ENCODE measurements around the gene CHTOP.
"Not testable (repeated sequence)": the region's sequence is repeated elsewhere in the genome, so short reads cannot be mapped to it uniquely, and the experiment has no call there.

The CHTOP gene, protein sequence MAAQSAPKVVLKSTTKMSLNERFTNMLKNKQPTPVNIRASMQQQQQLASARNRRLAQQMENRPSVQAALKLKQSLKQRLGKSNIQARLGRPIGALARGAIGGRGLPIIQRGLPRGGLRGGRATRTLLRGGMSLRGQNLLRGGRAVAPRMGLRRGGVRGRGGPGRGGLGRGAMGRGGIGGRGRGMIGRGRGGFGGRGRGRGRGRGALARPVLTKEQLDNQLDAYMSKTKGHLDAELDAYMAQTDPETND

DNA sequence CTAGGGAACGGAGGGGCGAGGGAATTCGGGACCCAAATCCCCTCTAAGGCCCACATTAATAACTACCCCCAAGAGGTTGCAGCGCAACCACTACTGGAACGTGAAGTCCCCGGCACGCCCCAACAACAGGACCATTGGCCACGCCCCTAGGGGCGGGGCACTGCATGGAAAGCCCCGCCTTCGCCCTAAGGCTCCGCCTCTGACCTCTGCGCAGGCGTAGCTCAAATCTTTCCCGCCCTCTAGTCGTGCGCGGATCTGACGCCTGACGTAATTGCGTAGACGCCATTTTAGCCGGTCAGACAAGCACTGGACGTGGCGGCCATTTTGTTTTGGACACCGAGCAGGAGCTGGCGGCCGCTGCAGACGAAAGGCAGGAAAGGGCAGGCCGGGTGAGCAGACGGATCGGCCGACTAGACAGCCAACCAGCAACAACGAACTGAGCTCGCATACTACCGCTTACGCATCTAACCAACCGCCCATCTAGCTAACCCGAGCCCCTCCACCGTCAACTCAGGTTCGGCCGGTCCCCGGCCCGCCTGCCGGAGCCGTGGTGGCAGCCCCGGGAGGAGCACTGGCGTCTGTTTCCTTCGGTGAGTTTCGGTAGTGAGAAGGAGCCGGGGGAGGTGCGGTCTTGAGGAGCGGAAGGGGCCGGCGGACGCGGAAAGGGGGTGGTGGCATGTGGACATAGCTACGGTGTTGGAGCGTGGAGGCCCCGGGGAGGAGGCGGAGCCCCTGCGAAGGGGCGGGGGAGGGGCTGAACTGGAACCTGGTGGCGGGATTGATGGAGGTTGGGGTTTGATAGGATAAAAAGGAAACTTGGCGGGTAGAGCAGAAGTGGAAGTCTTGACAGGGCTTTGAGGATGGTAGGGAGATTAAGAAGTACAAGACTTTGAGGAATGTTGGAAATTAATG, at the start of gene CHTOP:
Gene CHTOP (plus strand): TSS at position 313 of the 912 bp plus-strand sequence. CDS start 2,523 bp downstream, outside the sequence.
- DNase-seq, result peak; percentile 94

DNA sequence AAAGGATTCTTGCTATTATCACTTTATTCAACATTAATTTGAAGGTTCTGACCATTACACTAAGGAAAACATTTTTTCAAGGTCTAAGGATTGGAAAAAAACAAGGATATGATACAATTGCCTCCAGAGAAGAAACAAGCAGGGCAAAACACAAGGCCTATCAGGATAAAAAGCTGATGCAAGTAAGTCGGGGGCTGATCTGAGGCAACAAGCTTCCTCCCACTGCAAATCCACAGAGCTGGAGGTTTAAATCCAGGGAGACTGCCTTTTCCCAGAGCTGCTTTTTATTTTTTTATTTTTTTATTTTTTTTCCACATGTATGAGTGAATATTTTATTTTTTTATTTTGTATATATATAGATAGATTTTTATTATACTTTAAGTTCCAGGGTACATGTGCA, 48.9 kb upstream of the CHTOP start:
- no peak for DNase-seq

DNA sequence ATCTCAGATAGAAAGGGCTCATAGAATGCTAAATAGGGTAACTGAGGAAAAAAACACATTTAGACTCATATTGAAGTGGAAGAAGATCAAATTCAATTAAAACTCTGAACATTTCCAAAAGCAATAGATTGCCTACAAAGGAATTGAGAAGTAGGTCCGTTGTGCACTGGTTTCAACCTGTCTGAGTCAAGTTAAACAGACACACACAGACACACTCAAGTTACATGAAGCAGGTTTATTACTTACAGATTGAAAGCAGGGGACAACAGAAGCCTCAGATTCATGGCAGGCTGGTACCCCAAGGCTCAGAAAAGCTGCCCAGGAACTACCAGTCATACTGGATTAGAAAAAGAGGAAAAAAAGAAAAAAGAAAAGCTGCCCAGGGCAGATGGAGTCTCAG, 47.5 kb upstream of the CHTOP start:
- DNase-seq, result no peak

DNA sequence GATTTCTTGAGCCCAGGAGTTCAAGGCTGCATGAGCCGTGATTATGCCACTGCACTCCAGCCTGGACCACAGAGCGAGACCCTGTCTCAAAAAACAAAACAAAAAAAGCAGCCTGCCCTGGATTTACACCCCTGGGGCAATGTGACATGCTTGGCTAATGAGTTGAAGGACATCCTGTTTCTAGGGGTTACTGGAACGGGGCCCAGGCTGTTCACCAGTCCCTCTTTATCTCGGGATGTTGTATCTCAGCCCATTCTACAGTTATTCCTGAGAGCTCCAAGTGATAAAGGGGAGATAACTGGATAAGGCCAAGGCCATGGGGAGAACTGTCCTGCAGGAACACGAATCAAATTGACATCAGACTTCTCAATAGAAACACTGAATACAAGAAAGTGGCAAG, 46.6 kb upstream of the CHTOP start:
- DNase-seq, result no peak

DNA sequence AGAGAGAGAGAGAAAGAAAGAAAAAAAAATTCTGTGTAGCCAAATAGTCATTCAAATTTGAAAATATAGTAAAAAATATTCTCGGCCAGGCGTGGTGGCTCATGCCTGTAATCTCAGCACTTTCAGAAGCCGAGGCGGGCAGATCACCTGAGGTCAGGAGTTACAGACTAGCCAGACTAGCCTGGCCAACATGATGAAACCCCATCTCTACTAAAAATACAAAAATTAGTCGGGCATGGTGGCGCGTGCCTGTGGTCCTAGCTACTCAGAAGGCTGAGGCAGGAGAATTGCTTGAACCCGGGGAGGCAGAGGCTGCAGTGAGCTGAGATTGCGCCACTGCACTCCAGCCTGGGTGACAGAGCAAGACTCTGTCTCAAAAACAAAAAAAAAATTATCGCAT, 45.8 kb upstream of the CHTOP start:
- DNase-seq, result not testable (repeated sequence)

DNA sequence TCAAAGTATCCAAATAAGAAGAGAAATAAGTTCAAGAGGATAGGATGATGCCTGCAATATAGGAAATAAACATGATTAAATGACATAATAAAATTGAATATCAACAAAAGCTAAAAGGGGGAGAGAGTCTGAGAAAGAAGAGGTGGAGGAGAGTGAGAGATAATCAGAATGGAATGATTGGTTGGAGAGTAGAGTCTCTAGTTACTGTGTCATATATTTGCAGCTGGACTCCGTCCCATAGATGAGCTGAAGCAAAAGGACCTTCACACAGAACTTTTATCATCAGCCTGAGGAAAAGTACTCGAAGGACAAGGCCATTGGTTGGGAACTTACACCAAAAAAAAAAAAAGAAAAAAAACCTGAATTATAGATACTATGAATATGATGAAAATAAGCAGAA, 45.4 kb upstream of the CHTOP start:
- no peak for DNase-seq

GRCh38 chr1:153592748-153593147, 41.1 kb upstream of the CHTOP start:
- DNase-seq, result no peak

- no peak for DNase-seq
These were observed 36.7 kb upstream of the CHTOP start for GRCh38 chr1:153597206-153597605.

DNA sequence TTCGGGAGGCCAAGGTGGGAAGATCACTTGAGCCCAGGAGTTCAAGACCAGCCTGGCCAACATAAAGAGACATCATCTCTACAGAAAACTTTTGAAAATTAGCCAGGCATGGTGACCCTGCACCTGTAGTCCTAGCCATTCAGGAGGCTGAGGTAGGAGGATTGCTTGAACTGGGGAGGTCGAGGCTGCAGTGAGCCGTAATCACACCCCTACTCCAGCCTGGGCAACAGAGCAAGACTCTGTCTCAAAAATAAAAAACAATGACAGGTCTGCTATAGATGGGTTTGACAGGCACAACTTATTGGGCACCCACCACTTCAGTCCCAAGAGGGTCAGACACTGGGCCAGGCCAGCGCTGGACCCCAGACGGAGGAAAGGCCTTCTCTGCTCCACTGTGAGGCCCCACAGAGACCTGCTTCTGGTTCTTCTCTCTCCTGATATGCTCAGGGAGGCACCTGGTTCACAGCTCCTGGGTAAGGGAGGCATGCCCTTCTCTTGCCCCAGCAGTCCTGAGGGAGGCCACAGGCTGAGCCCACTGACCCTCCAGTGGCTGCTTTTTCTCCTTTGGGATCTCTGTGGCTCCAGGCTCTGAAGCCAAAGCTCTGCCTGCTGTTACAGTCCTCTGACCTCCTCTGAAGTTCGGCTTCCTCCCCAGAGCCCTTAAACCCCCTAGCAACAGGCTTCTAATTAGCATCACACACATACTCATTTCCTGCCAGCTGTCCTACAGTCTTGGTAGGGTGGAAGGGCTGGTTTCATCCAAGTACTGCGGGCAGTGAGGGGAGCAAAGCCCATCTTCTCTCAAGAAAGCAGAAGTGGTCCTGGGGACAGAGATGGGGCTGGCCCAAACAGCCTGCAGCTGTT, 35.3 kb upstream of the CHTOP start:
- DNase-seq, result no peak

- DNase-seq, result no peak
These were observed 34.0 kb upstream of the CHTOP start for GRCh38 chr1:153599847-153600246.

- DNase-seq, result no peak
These were observed 31.1 kb upstream of the CHTOP start for GRCh38 chr1:153602749-153603148.

- no peak for DNase-seq
These were observed 27.7 kb upstream of the CHTOP start for GRCh38 chr1:153606194-153606593.

DNA sequence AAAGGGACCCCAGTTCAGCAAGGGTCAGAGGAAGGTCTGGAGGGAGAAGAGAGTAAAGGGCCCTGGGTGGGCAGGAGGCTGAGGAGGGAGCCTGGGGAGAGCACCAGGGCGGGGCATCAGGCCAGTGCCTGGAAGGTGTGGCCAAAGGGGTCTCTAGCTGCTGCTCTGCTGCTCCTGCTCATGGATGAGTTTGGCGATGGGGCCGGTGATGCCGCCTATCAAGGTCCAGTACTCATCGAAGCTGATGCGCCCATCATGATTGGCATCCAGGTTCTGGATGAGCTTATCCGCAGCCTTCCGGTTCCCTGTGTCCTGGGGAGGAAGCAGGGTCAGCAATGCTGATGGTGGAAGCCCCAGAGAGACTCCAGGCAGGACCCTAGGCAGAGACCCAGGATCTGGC, 26.5 kb upstream of the CHTOP start:
- DNase-seq, result no peak

DNA sequence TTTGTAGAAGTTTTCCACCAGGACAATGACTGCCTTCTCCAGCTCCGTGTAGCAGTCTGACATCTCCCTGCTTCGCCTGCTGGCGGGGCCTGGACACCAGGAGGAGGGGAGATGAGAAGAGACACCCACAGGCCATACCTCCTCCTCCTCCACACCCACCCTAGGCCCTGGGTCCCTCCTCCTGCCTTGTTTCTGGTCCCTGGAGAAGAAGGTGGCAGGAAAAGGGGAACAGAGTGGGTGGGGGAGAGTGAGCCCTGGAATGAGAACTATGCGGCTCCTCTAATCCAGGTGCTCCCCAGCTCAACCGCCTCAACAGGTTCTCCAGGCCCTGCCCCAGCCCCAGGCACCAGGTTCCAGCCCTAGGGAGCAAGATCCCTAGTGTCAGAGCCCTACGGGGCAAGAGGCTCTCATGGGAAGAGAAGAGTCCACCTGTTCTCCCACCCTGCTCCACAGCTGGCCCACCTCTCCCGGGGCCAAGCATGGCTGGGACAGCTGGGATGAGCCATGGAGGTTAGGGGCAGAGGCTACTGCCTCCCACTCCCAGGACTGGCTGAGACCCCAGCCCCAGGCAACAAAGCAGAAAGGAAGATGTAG, 25.7 kb upstream of the CHTOP start:
- no peak for DNase-seq

DNA sequence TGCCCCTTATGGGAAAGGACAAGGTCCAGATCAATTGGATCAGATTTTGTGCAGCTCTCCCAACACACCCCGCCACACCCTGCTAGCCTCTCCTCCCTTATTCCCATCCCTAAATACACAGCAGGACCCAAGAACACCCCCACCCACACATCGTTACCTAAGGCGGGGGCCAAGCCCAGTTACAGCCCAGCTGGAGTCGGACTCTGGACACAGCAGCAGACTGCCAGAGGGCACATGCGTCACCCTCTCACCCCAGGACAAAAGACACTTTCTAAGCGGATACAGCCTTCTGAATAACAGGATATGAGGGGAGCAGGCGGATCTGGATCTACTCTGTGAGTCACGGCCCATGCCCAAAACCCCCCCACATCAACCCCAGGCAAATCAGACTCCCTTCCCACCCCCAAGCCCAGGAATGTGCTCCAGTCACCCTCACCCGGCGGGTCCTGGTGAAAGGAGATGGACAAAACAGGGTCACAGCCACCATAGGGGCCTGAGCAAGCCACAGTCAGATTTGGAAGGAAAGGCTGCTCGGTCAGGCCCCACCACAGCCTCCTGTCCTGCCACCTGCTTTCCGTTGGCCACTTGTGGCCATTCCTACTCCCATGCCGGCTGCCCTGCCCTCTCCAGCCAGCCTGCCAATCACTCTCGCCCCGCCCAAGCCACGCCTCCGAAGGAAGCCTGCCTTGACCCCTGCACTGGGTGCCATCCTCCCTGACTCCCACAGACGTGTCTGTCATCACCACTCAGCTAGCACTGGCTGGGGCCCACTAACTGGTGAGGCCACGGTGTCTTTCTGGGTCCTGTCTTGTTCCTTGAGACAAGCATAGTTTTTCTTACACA, 24.9 kb upstream of the CHTOP start:
- peak; percentile 89 for DNase-seq

GRCh38 chr1:153609585-153609907, 24.3 kb upstream of the CHTOP start:
- DNase-seq, result no peak

- DNase-seq, result no peak
These were observed 23.5 kb upstream of the CHTOP start for GRCh38 chr1:153610334-153610733.

GRCh38 chr1:153610811-153611301, 23.0 kb upstream of the CHTOP start:
- no peak for DNase-seq

DNA sequence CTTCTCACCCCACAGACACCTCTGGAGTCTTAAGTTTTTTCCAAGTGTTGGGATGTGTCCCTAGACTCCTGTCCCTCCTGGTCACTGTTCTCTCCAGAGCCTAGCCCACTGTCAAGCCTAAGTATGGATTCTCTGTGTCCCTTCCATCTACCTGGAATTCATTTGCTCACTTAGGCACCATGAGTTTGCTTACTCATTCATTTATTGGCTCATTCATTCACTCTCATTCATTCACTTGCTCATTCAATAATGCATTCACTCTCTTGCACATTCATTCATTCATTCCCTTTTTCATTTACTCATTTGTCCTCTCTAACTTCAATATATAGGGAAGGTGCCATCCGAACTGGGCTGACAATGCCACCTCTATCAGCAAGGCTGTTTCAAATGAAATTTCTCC, 22.5 kb upstream of the CHTOP start:
- no peak for DNase-seq

DNA sequence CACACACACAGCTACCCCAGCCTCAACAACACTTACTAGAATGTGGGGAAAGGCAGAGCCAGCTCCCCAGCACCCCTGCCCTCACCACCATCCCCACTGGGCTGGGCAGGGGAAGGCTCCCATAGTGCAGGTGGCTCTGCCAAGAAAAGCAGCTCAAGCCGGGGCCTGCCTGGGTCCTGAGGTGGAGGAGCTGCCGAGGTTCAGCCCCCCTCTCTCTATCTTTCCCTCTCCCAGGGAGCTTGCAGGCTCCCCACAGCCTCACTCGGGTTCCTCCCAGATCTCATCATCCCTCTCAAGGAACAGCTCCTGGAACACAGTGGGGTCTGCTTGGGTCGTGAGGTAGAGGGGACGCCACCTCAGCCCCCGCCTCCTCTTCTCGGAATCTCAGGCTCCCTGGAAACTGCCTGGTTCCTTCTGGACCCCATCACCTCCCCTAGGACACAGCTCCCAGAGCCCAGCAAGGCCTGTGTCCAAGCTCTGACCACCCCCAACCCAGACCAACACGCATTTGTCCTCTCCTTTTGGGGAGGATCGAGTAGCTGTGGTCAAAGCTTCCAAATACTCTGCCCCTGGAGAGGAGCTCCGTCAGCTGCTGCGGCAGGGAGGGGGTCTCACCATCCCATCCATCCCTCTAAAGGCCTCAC, 21.6 kb upstream of the CHTOP start:
- no peak for DNase-seq

- DNase-seq, result peak; percentile 37
These were observed 21.0 kb upstream of the CHTOP start, which contains the start of gene S100A16 for GRCh38 chr1:153612755-153613331. S100A16 (minus strand) TSS chr1:153613137; CDS start chr1:153608151, 4,986 bp downstream.

Data from amniotic stem cell (primary cell).